ENCODE results near the gene CPTP.
A peak's percentile ranks its signal among the peaks of the same experiment; 100 is the strongest.

Gene CPTP

GRCh38 chr1:1282998-1283397 lies 41.6 kb upstream of the CPTP start:
- TF ChIP-seq NFIC (IDR thresholded peaks at IDR 0.05) (no peak), USF1 (IDR thresholded peaks at IDR 0.05) (no peak), EGR1 (IDR thresholded peaks at IDR 0.05) (no peak), EP300 (IDR thresholded peaks at IDR 0.05; ENCODE audit: borderline replicate concordance) (no peak), TEAD4 (IDR thresholded peaks at IDR 0.05) (no peak), YY1 (IDR thresholded peaks at IDR 0.05; ENCODE audit: low read depth) (no peak), CREB1 (IDR thresholded peaks at IDR 0.05; ENCODE audit: low read depth) (no peak), TAF1 (IDR thresholded peaks at IDR 0.05; ENCODE audit: low read depth) (no peak), ZBTB7A (IDR thresholded peaks at IDR 0.05; ENCODE audit: low read depth) (no peak), MAX (IDR thresholded peaks at IDR 0.05) (no peak), CEBPB (IDR thresholded peaks at IDR 0.05) (no peak), FOXM1 (IDR thresholded peaks at IDR 0.05; ENCODE audit: borderline replicate concordance, low read depth) (no peak), RAD21 (IDR thresholded peaks at IDR 0.05; ENCODE audit: low read depth) (no peak), REST (IDR thresholded peaks at IDR 0.05; ENCODE audit: low read depth) (no peak), TCF12 (IDR thresholded peaks at IDR 0.05; ENCODE audit: low read depth) (no peak)

- TF ChIP-seq EGR1 (IDR thresholded peaks at IDR 0.05) (peak; percentile 85), TAF1 (IDR thresholded peaks at IDR 0.05; ENCODE audit: low read depth) (no peak)
Measured at GRCh38 chr1:1283821-1284220, 40.8 kb upstream of the CPTP start.

GRCh38 chr1:1284221-1285101 lies 40.1 kb upstream of the CPTP start:
- TF ChIP-seq ZBTB7A (IDR thresholded peaks at IDR 0.05; ENCODE audit: low read depth), result 0 out of 2 replicates have a peak, but pooled peaks have one; percentile 24
- no peak for TF ChIP-seq TEAD4 (IDR thresholded peaks at IDR 0.05)

- no peak for TF ChIP-seq TAF1 (IDR thresholded peaks at IDR 0.05; ENCODE audit: low read depth)
- no peak for TF ChIP-seq EGR1 (IDR thresholded peaks at IDR 0.05)
- no peak for TF ChIP-seq ZBTB7A (IDR thresholded peaks at IDR 0.05; ENCODE audit: low read depth)
- no peak for TF ChIP-seq MAX (IDR thresholded peaks at IDR 0.05)
- no peak for TF ChIP-seq NFIC (IDR thresholded peaks at IDR 0.05)
- no peak for TF ChIP-seq CREB1 (IDR thresholded peaks at IDR 0.05; ENCODE audit: low read depth)
- TF ChIP-seq YY1 (IDR thresholded peaks at IDR 0.05; ENCODE audit: low read depth), result no peak
- no peak for TF ChIP-seq TCF12 (IDR thresholded peaks at IDR 0.05; ENCODE audit: low read depth)
- no peak for TF ChIP-seq CEBPB (IDR thresholded peaks at IDR 0.05)
- no peak for TF ChIP-seq TEAD4 (IDR thresholded peaks at IDR 0.05)
- no peak for TF ChIP-seq FOXM1 (IDR thresholded peaks at IDR 0.05; ENCODE audit: borderline replicate concordance, low read depth)
- no peak for TF ChIP-seq REST (IDR thresholded peaks at IDR 0.05; ENCODE audit: low read depth)
- no peak for TF ChIP-seq USF1 (IDR thresholded peaks at IDR 0.05)
- TF ChIP-seq EP300 (IDR thresholded peaks at IDR 0.05; ENCODE audit: borderline replicate concordance), result no peak
- TF ChIP-seq RAD21 (IDR thresholded peaks at IDR 0.05; ENCODE audit: low read depth), result no peak
Measured at GRCh38 chr1:1285102-1285571, 39.5 kb upstream of the CPTP start.

GRCh38 chr1:1285611-1286311 lies 38.8 kb upstream of the CPTP start:
- TF ChIP-seq USF1 (IDR thresholded peaks at IDR 0.05) (no peak), YY1 (IDR thresholded peaks at IDR 0.05; ENCODE audit: low read depth) (no peak), RAD21 (IDR thresholded peaks at IDR 0.05; ENCODE audit: low read depth) (no peak), MAX (IDR thresholded peaks at IDR 0.05) (no peak), TEAD4 (IDR thresholded peaks at IDR 0.05) (no peak), EGR1 (IDR thresholded peaks at IDR 0.05) (no peak), REST (IDR thresholded peaks at IDR 0.05; ENCODE audit: low read depth) (no peak), CEBPB (IDR thresholded peaks at IDR 0.05) (no peak), NFIC (IDR thresholded peaks at IDR 0.05) (no peak), EP300 (IDR thresholded peaks at IDR 0.05; ENCODE audit: borderline replicate concordance) (no peak), FOXM1 (IDR thresholded peaks at IDR 0.05; ENCODE audit: borderline replicate concordance, low read depth) (no peak), TAF1 (IDR thresholded peaks at IDR 0.05; ENCODE audit: low read depth) (no peak), ZBTB7A (IDR thresholded peaks at IDR 0.05; ENCODE audit: low read depth) (no peak), CREB1 (IDR thresholded peaks at IDR 0.05; ENCODE audit: low read depth) (no peak)

Measured in Ishikawa (cell line).